HepG2 (cell line): ENCODE measurements around the gene PIP4K2B. TPM values are rescaled to one million over a fixed set of nuclear protein-coding genes. Genes with fewer than 3 reads are reported as not detected.

ENCODE experiments used
- CBX5 ChIP-seq: sonication (generic); formaldehyde crosslinking; IDR thresholded peaks from 2 replicates; pipeline ENCODE4 v1.4.0; 2020; ENCODE audit warnings: missing genetic modification reagents, borderline replicate concordance
- GMEB2 ChIP-seq: IDR thresholded peaks from 2 replicates; pipeline ENCODE4 v1.6.1; 2016; ENCODE audit warnings: missing biosample characterization, missing genetic modification reagents, low read depth
- HOXA9 ChIP-seq: sonication (generic); formaldehyde crosslinking; IDR thresholded peaks from 2 replicates; pipeline ENCODE4 v1.8.1; 2022; ENCODE audit warnings: missing genetic modification reagents, mild to moderate bottlenecking, moderate library complexity, borderline replicate concordance
- KAT2B ChIP-seq: fragments of 150-350 bp; IDR thresholded peaks from 2 replicates; pipeline ENCODE4 v1.6.1; 2014; ENCODE audit warnings: low read depth, low read length, borderline replicate concordance
- MATR3 ChIP-seq: sonication (generic); formaldehyde crosslinking; IDR thresholded peaks from 2 replicates; pipeline ENCODE4 v1.4.0; 2020; ENCODE audit warnings: missing genetic modification reagents
- MBNL3 ChIP-seq: fragments of 250-450 bp; sonication (Bioruptor Pico); conservative IDR thresholded peaks from 2 replicates; pipeline ENCODE4 v1.8.0; 2022; ENCODE audit warnings: mild to moderate bottlenecking, inconsistent platforms
- MTA1 ChIP-seq: sonication (generic); formaldehyde crosslinking; IDR thresholded peaks from 2 replicates; pipeline ENCODE4 v1.4.0; 2020; ENCODE audit warnings: missing genetic modification reagents, mild to moderate bottlenecking, borderline replicate concordance
- NFYC ChIP-seq: IDR thresholded peaks from 2 replicates; pipeline ENCODE4 v1.6.1; 2016; ENCODE audit warnings: missing genetic modification reagents, missing compliant biosample characterization
- NR0B2 ChIP-seq: sonication (generic); formaldehyde crosslinking; IDR thresholded peaks from 2 replicates; pipeline ENCODE4 v1.4.0; 2020; ENCODE audit warnings: mild to moderate bottlenecking, missing genetic modification reagents
- PHF8 ChIP-seq: sonication (generic); formaldehyde crosslinking; IDR thresholded peaks from 2 replicates; pipeline ENCODE4 v1.5.0; 2020; ENCODE audit warnings: missing genetic modification reagents
- PPARG ChIP-seq: conservative IDR thresholded peaks from 2 replicates; pipeline ENCODE4 v1.6.1; 2016; ENCODE audit warnings: missing biosample characterization, missing genetic modification reagents
- RBFOX2 ChIP-seq: fragments of 200-400 bp; formaldehyde crosslinking; IDR thresholded peaks from 2 replicates; pipeline ENCODE4 v1.6.1; 2017; ENCODE audit warnings: low read depth, mild to moderate bottlenecking, low read length
- RFX1 ChIP-seq: fragments of 450-650 bp; IDR thresholded peaks from 2 replicates; pipeline ENCODE4 v1.6.1; 2017
- SUZ12 ChIP-seq: fragments of 150-350 bp; IDR thresholded peaks from 2 replicates; pipeline ENCODE4 v1.6.1; 2014; ENCODE audit warnings: low read depth, low read length
- TBX2 ChIP-seq: sonication (generic); formaldehyde crosslinking; IDR thresholded peaks from 2 replicates; pipeline ENCODE4 v1.5.0; 2020; ENCODE audit warnings: missing genetic modification reagents, mild to moderate bottlenecking, borderline replicate concordance
- ZFAT ChIP-seq: sonication (generic); formaldehyde crosslinking; conservative IDR thresholded peaks from 2 replicates; pipeline ENCODE4 v1.8.1; 2023; ENCODE audit warnings: missing genetic modification reagents, inconsistent platforms
- ZFP36 ChIP-seq: fragments of 150-350 bp; IDR thresholded peaks from 2 replicates; pipeline ENCODE4 v1.6.1; 2018; ENCODE audit warnings: borderline replicate concordance, low read length, low read depth; ENCODE audit not compliant: partially characterized antibody
- ZKSCAN8 ChIP-seq: IDR thresholded peaks from 2 replicates; pipeline ENCODE4 v1.6.1; 2016; ENCODE audit warnings: borderline replicate concordance, missing genetic modification reagents, missing compliant biosample characterization
- ZNF121 ChIP-seq: sonication (generic); formaldehyde crosslinking; IDR thresholded peaks from 2 replicates; pipeline ENCODE4 v1.5.0; 2020; ENCODE audit warnings: mild to moderate bottlenecking, missing genetic modification reagents
- ZNF160 ChIP-seq: sonication (generic); formaldehyde crosslinking; IDR thresholded peaks from 2 replicates; pipeline ENCODE4 v1.8.0; 2022; ENCODE audit warnings: mild to moderate bottlenecking, inconsistent platforms, missing genetic modification reagents
- ZNF256 ChIP-seq: sonication (generic); formaldehyde crosslinking; conservative IDR thresholded peaks from 2 replicates; pipeline ENCODE4 v1.4.0; 2020; ENCODE audit warnings: missing genetic modification reagents
- polyA plus RNA-seq, 8 experiments: library from polyadenylated mRNA; depleted of rRNA in 3 of 8; stranded (reverse) in 7 of 8; unstranded in 1 of 8; fragments of >200 nt; fragmentation: Illumina TruSeq in 4 of 8; extraction: Trizol in 4 of 8; gene quantifications; 2 replicates each; pipeline versions ENCODE4 v1.2.1 to v1.2.3, GENCODE V29; 2011 to 2016; ENCODE audit warnings: low read depth in 4 of 8, missing spikeins in 1 of 8, mixed read lengths in 1 of 8; ENCODE audit not compliant: insufficient read depth in 1 of 8
- total RNA-seq, 5 experiments: library from RNA; depleted of rRNA; stranded (reverse); fragments of >200 nt; fragmentation: Illumina TruSeq; extraction: Trizol; gene quantifications; 2 replicates each; pipeline ENCODE4 v1.2.3, GENCODE V29; 2016; ENCODE audit warnings: low read depth in 1 of 5
- TF ChIP-seq, protein P1 (sequence below): sonication (generic); formaldehyde crosslinking; IDR thresholded peaks from 2 replicates; pipeline ENCODE4 v1.8.1; 2022; ENCODE audit warnings: low read depth, mild to moderate bottlenecking, missing genetic modification reagents
- TF ChIP-seq, protein P2 (sequence below): sonication (generic); formaldehyde crosslinking; IDR thresholded peaks from 2 replicates; pipeline ENCODE4 v1.8.1; 2023; ENCODE audit warnings: missing genetic modification reagents, mild to moderate bottlenecking, borderline replicate concordance

The PIP4K2B gene
- total and polyA plus RNA-seq, 2 of the 13 experiments (the other 11 are each of a cell fraction or from before 2014, with no cell fraction given) = 20.4 to 54.0 TPM

DNA sequence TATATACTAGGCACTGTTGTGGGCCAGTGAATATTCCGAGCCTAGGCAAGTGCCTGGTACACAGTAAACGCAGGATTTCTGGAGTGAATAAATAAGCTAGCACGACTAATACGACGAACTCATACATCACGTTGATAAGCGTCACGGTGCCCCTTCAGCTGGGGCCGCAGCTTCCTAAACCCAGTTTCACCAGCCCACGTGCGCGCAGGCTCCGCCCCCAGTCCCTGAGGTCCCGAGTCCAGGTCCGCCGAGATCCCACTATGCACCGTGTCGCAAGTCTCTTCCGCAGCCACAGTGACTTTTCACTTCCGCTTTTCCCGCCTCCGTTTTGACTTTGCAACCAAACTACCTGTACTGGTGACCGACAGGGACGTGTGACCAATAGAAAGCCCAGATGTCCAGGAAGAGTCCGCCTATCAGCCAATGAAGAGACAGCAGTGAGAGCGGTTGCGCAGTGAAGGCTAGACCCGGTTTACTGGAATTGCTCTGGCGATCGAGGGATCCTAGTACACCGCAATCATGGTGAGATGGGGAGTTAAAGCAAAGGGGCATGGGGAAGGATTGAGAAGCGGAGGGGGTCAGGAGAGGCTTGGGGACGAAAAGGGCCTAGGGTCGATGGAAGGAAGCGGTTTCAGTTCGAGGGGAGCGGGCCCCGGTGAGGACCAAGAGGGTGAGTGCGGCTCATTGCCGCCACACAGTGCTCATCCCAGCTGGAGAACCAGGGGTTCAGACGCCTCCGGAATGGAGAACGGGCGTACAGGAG, 46.9 kb downstream of the PIP4K2B start, which contains the start of gene PSMB3 (continued):
- TF ChIP-seq RFX1 = no peak
- peak; percentile 15; the same call in 1 of the 2 replicates for TF ChIP-seq HOXA9 (CRISPR knock-in tag)
- no peak for TF ChIP-seq ZFAT
- peak; percentile 53; the same call in 1 of the 2 replicates for TF ChIP-seq RBFOX2
- TF ChIP-seq ZNF121 = no peak
- TF ChIP-seq, protein P1, sequence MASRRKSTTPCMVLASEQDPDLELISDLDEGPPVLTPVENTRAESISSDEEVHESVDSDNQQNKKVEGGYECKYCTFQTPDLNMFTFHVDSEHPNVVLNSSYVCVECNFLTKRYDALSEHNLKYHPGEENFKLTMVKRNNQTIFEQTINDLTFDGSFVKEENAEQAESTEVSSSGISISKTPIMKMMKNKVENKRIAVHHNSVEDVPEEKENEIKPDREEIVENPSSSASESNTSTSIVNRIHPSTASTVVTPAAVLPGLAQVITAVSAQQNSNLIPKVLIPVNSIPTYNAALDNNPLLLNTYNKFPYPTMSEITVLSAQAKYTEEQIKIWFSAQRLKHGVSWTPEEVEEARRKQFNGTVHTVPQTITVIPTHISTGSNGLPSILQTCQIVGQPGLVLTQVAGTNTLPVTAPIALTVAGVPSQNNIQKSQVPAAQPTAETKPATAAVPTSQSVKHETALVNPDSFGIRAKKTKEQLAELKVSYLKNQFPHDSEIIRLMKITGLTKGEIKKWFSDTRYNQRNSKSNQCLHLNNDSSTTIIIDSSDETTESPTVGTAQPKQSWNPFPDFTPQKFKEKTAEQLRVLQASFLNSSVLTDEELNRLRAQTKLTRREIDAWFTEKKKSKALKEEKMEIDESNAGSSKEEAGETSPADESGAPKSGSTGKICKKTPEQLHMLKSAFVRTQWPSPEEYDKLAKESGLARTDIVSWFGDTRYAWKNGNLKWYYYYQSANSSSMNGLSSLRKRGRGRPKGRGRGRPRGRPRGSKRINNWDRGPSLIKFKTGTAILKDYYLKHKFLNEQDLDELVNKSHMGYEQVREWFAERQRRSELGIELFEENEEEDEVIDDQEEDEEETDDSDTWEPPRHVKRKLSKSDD (CRISPR knock-in tag) = peak; percentile 57; the same call in 1 of the 2 replicates
- no peak for TF ChIP-seq ZNF160 (CRISPR knock-in tag)
- TF ChIP-seq NR0B2 (CRISPR knock-in tag) = peak; percentile 90; the same call in 1 of the 2 replicates
- TF ChIP-seq ZKSCAN8 (CRISPR knock-in tag) = peak; percentile 67; the same call in 1 of the 2 replicates
- no peak for TF ChIP-seq KAT2B
- no peak for TF ChIP-seq MBNL3 (CRISPR knock-in tag)
- no peak for TF ChIP-seq SUZ12
- peak; percentile 89 for TF ChIP-seq TBX2 (CRISPR knock-in tag)
- TF ChIP-seq ZNF256 (CRISPR knock-in tag) = no peak
- no peak for TF ChIP-seq MATR3 (CRISPR knock-in tag)
- peak; percentile 73 for TF ChIP-seq PPARG
- no peak for TF ChIP-seq GMEB2
- peak; percentile 77 for TF ChIP-seq PHF8
- TF ChIP-seq MTA1 (CRISPR knock-in tag) = peak; percentile 31; the same call in 1 of the 2 replicates
- TF ChIP-seq ZFP36 = no peak
- TF ChIP-seq CBX5 (CRISPR knock-in tag) = no peak; the same call in 1 of the 2 replicates
- TF ChIP-seq, protein P2, sequence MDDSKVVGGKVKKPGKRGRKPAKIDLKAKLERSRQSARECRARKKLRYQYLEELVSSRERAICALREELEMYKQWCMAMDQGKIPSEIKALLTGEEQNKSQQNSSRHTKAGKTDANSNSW (CRISPR knock-in tag) = 0 out of 2 replicates have a peak, but pooled peaks have one; percentile 63
- peak; percentile 100 for TF ChIP-seq NFYC (CRISPR knock-in tag)
